Common myeloid progenitor, CD34-positive (primary cell): Measurements from ENCODE around the gene HEMGN.
A peak's percentile ranks its signal among the peaks of the same experiment; 100 is the strongest.

ENCODE experiments used
- CTCF ChIA-PET: fragments of 350-600 bp; sonication (Branson Sonifier 250); formaldehyde crosslinking; loops from one replicate; lab custom pipeline; 2021; ENCODE audit warnings: antibody characterized with exemption; lab: Charles Lee
- POLR2A ChIA-PET: fragments of 350-600 bp; sonication (Branson Sonifier 250); formaldehyde crosslinking; loops from one replicate; lab custom pipeline; 2021; ENCODE audit warnings: antibody characterized with exemption; lab: Charles Lee
- DNase-seq, 3 donors: peaks; one replicate each; pipeline versions ENCODE4 v3.0.0 to v3.0.0-alpha.2; 2013
- H3K27ac ChIP-seq, 2 experiments: 1 replicate in 1 of 2; 2 replicates in 1 of 2; pipeline ENCODE4 v1.7.0; 2013; ENCODE audit warnings: inconsistent platforms in 2 of 2, low read length in 2 of 2, mild to moderate bottlenecking in 2 of 2, low read depth in 1 of 2, moderate library complexity in 1 of 2; ENCODE audit not compliant: severe bottlenecking in 2 of 2, insufficient read depth in 1 of 2, poor library complexity in 1 of 2
- H3K27me3 ChIP-seq, 5 experiments: replicated peaks in 2 of 5; 1 replicate in 3 of 5; 2 replicates in 2 of 5; pipeline versions ENCODE4 v1.6.1 to v1.7.0; 2013; ENCODE audit warnings: low read length in 4 of 5, mild to moderate bottlenecking in 2 of 5, moderate library complexity in 2 of 5, inconsistent platforms in 1 of 5; ENCODE audit not compliant: insufficient read depth in 5 of 5, control insufficient read depth in 4 of 5
- H3K36me3 ChIP-seq, 4 experiments: 1 replicate in 2 of 4; 2 replicates in 2 of 4; pipeline versions ENCODE4 v1.6.1 to v1.7.0; 2013; ENCODE audit warnings: low read length in 3 of 4, control low read depth in 1 of 4, mild to moderate bottlenecking in 1 of 4; ENCODE audit not compliant: control insufficient read depth in 4 of 4, insufficient read depth in 4 of 4
- H3K4me1 ChIP-seq, 4 experiments: 1 replicate in 3 of 4; 2 replicates in 1 of 4; pipeline versions ENCODE4 v1.6.1 to v1.7.1; 2013; ENCODE audit warnings: low read length in 3 of 4, mild to moderate bottlenecking in 3 of 4, control low read depth in 1 of 4, inconsistent platforms in 1 of 4, moderate library complexity in 1 of 4; ENCODE audit not compliant: control insufficient read depth in 4 of 4, insufficient read depth in 4 of 4; ENCODE audit errors: control extremely low read depth in 1 of 4
- H3K4me3 ChIP-seq, 7 experiments: 1 replicate in 4 of 7; 2 replicates in 3 of 7; pipeline versions ENCODE4 v1.5.1 to v1.7.0; 2013; ENCODE audit warnings: mild to moderate bottlenecking in 7 of 7, low read length in 6 of 7, moderate library complexity in 6 of 7, inconsistent platforms in 2 of 7, low read depth in 2 of 7, control low read depth in 1 of 7; ENCODE audit not compliant: insufficient read depth in 4 of 7, control insufficient read depth in 1 of 7; ENCODE audit errors: extremely low read depth in 1 of 7
- H3K9me3 ChIP-seq, 5 experiments: 1 replicate in 4 of 5; 2 replicates in 1 of 5; pipeline versions ENCODE4 v1.6.1 to v1.7.1; 2013; ENCODE audit warnings: low read length in 4 of 5, mild to moderate bottlenecking in 2 of 5, inconsistent platforms in 1 of 5, low read depth in 1 of 5, moderate library complexity in 1 of 5; ENCODE audit not compliant: control insufficient read depth in 4 of 5, insufficient read depth in 2 of 5; ENCODE audit errors: control extremely low read depth in 1 of 5
- WGBS: methylation state at CpG from one replicate; pipeline ENCODE4 v1.1.5; 2013; ENCODE audit not compliant: insufficient coverage; 5-methylcytosine and 5-hydroxymethylcytosine counted together

Gene HEMGN

GRCh38 chr9:97905228-97905627 lies 32.7 kb downstream of the HEMGN start:
- CTCF ChIA-PET, result interaction anchor here (1.0 to 9.3 kb wide), 6 partner anchors 9 to 207 kb away, joined by 3 to 72 read pairs (median 4); partner anchors contain the start of gene TRMO
- peaks cover 19 to 41% (median 38%) of the 10 kb centered on the region in 4 experiments for H3K4me1 ChIP-seq
- WGBS, result no CpG with 5 or more reads among the region's 2 CpGs
- DNase-seq, result peak in 2 of 3 donors; percentile 65 to 71
- H3K9me3 ChIP-seq, result no peaks in the 10 kb centered on the region
- peaks cover 0 to 31% (median 16%) of the 10 kb centered on the region in 4 experiments for H3K36me3 ChIP-seq
- no peaks in the 10 kb centered on the region for H3K27me3 ChIP-seq
- H3K4me3 ChIP-seq, result peak overlapping the region in 2 of 7 experiments; percentile 37
- POLR2A ChIA-PET, result no interaction called here
- no peak overlapping the region for H3K27ac ChIP-seq

DNA sequence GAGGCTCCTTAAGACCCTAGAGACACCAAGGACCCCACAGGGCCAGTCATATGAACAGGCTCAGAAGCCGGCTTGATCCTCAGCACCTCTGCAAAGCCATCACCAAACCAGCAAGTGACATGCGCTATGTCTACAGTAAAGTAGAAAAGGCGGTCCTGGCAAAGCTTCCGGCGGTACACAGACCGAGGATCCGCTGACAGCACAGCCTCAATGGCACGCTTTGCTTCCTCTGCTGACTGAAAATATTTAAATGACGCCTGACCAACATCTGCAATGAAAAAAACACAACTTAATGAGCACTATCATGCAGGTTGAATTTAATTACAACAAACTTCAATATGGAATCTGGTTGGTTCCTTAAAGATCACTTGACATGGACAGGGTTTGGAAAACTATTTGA lies 33.2 kb downstream of the HEMGN start:
- DNase-seq, result no peak
- Histone ChIP-seq H3K36me3 (peaks cover 0 to 28% (median 13%) of the 10 kb centered on the region in 4 experiments), H3K27ac (no peak overlapping the region), H3K27me3 (no peaks in the 10 kb centered on the region), H3K4me1 (peaks cover 19 to 41% (median 38%) of the 10 kb centered on the region in 4 experiments), H3K4me3 (no peak overlapping the region), H3K9me3 (no peaks in the 10 kb centered on the region)
- CTCF ChIA-PET, result interaction anchor here (1.0 to 9.3 kb wide), 3 partner anchors 9 to 190 kb away, joined by 4 to 72 read pairs (median 4); partner anchors contain the start of gene TRMO
- POLR2A ChIA-PET, result no interaction called here
- WGBS, result 94% methylated on average over 7 of the region's 9 CpGs

DNA sequence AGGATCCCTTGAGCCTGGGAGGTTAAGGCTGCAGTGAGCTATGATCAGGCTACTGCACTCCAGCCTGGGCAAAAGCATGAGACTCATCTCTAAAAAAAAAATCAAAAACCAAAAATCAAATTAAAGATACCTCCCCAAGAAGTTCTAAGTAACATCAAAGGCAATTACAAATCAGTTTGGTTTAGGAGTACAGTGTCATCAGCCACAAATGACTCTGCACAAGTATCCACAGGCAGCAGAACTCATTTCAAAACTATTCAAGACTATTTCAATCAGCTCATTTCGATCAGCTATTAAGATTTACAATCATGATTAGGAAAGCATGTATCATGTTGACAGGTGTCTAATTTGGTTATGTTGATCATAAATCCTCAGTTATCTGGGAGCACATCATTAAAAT lies 34.8 kb downstream of the HEMGN start:
- H3K9me3 ChIP-seq, result no peaks in the 10 kb centered on the region
- peaks cover 19 to 37% (median 35%) of the 10 kb centered on the region in 4 experiments for H3K4me1 ChIP-seq
- POLR2A ChIA-PET, result no interaction called here
- CTCF ChIA-PET, result interaction anchor here (1.0 to 9.3 kb wide), 6 partner anchors 9 to 192 kb away, joined by 3 to 72 read pairs (median 7); partner anchors contain the start of gene TRMO
- no peak overlapping the region for H3K27ac ChIP-seq
- no peaks in the 10 kb centered on the region for H3K27me3 ChIP-seq
- no peak for DNase-seq
- H3K36me3 ChIP-seq, result peaks cover 0 to 19% (median 9%) of the 10 kb centered on the region in 4 experiments
- WGBS, result no CpG with 5 or more reads among the region's 1 CpG
- no peak overlapping the region for H3K4me3 ChIP-seq

DNA sequence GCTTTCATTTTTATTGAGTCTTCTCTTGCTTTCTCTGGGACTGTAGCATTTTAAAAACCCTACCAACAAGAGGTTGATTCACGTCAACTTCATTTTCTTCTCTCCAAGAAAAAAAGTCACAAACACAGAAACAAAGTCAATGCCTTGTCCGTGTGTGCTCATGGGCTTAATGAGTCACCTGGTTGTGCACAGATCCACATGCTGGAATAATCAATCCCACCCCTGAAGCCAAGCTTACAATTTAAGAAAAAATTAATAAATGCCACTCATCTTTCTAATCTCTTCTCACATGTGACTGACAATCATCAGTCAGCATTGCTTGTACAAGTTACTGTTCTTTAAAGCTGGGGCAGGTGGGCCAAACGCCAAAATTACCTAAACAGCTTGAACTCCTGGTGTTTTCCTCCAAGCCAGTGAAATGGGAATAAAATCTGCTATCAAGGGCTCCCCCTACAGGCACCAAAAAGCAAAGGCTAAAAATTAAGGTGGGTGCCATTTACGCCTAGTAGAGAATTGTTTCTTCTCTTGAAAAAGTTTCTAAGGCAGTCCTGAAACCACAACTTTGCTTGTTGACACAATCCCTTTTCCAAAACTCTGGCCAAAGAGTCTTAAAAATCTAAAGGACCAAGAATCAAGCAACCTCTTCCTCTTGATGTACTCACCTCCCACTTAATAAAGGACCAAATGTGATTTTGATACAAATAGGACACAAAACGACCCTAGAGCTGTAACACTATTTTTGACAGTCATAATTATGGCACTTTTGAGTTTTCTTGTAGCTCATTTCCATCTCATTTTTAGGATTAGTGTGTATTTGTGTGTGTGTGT lies 37.0 kb downstream of the HEMGN start:
- WGBS, result 65% methylated on average over 4 of the region's 5 CpGs
- peak in 2 of 3 donors; percentile 56 to 66 for DNase-seq
- H3K27ac ChIP-seq, result no peak overlapping the region
- H3K4me3 ChIP-seq, result no peak overlapping the region
- H3K4me1 ChIP-seq, result peaks cover 10 to 15% (median 14%) of the 10 kb centered on the region in 4 experiments
- POLR2A ChIA-PET, result no interaction called here
- no peaks in the 10 kb centered on the region for H3K9me3 ChIP-seq
- H3K27me3 ChIP-seq, result no peaks in the 10 kb centered on the region
- H3K36me3 ChIP-seq, result peaks cover 0 to 23% (median 11%) of the 10 kb centered on the region in 4 experiments
- CTCF ChIA-PET, result interaction anchor here (0.7 to 9.3 kb wide), 13 partner anchors 9 to 362 kb away, joined by 3 to 72 read pairs (median 5); partner anchors contain the start of gene TRMO

DNA sequence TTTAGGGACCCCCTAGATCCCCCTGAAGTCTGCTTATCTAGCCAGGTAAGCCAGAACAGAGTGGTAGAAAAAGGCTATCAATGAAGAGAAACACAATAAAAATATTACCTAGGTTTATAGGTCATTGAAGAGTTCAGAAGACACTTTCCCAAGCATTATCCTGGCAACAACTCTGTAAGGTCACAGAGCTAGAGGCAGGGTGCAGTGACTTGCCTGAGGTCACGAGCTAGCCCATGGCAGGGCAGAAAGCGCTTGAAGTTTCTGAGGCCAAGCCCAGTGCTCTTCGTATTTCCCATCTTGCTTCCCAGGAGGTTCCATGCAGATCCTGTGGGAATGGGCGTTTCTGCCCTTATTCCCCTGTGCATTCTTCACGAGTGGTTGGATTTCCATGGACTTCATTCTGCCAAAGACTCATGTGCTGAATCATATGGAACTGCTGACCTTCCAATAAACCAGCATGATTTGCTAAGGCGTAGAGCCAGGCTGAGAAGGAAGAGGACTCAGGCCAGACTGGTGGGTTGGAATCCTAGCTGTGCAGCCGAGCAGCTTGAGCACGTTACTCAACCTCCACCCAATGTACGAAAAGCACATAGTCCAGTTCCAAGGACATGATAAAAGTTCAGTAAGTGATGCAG lies 37.8 kb downstream of the HEMGN start:
- no peaks in the 10 kb centered on the region for H3K27me3 ChIP-seq
- no peaks in the 10 kb centered on the region for H3K9me3 ChIP-seq
- peaks cover 4 to 8% (median 7%) of the 10 kb centered on the region in 4 experiments for H3K4me1 ChIP-seq
- no peak overlapping the region for H3K4me3 ChIP-seq
- POLR2A ChIA-PET, result no interaction called here
- 100% methylated on average over 9 of the region's 9 CpGs for WGBS
- H3K36me3 ChIP-seq, result peaks cover 0 to 23% (median 12%) of the 10 kb centered on the region in 4 experiments
- no peak for DNase-seq
- H3K27ac ChIP-seq, result no peak overlapping the region
- CTCF ChIA-PET, result interaction anchor here (0.7 to 9.3 kb wide), 10 partner anchors 10 to 220 kb away, joined by 3 to 72 read pairs (median 5); partner anchors contain the start of gene TRMO

GRCh38 chr9:97895695-97896332 lies 42.2 kb downstream of the HEMGN start:
- WGBS, result 98% methylated on average over 5 of the region's 6 CpGs
- peaks cover 0 to 11% (median 6%) of the 10 kb centered on the region in 4 experiments for H3K36me3 ChIP-seq
- DNase-seq, result peak in 2 of 3 donors; percentile 22 to 23
- H3K27ac ChIP-seq, result no peak overlapping the region
- H3K9me3 ChIP-seq, result peaks cover 0 to 6% (median 2%) of the 10 kb centered on the region in 5 experiments
- CTCF ChIA-PET, result interaction anchor here (0.9 to 2.2 kb wide), 5 partner anchors 8 to 435 kb away, joined by 3 to 8 read pairs (median 4); partner anchors contain the start of gene TRMO
- no peaks in the 10 kb centered on the region for H3K4me1 ChIP-seq
- no peaks in the 10 kb centered on the region for H3K27me3 ChIP-seq
- POLR2A ChIA-PET, result no interaction called here
- no peak overlapping the region for H3K4me3 ChIP-seq
